HG03432 (cell line): ENCODE measurements around the gene KCNF1.

Experiments
- ATAC-seq: cut with Tn5 transposase; IDR thresholded peaks from one replicate; pipeline ENCODE4 v1.9.1; 2021; ENCODE audit warnings: mild to moderate bottlenecking, moderate library complexity; ENCODE audit not compliant: unreplicated experiment

Gene KCNF1, protein sequence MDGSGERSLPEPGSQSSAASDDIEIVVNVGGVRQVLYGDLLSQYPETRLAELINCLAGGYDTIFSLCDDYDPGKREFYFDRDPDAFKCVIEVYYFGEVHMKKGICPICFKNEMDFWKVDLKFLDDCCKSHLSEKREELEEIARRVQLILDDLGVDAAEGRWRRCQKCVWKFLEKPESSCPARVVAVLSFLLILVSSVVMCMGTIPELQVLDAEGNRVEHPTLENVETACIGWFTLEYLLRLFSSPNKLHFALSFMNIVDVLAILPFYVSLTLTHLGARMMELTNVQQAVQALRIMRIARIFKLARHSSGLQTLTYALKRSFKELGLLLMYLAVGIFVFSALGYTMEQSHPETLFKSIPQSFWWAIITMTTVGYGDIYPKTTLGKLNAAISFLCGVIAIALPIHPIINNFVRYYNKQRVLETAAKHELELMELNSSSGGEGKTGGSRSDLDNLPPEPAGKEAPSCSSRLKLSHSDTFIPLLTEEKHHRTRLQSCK

DNA sequence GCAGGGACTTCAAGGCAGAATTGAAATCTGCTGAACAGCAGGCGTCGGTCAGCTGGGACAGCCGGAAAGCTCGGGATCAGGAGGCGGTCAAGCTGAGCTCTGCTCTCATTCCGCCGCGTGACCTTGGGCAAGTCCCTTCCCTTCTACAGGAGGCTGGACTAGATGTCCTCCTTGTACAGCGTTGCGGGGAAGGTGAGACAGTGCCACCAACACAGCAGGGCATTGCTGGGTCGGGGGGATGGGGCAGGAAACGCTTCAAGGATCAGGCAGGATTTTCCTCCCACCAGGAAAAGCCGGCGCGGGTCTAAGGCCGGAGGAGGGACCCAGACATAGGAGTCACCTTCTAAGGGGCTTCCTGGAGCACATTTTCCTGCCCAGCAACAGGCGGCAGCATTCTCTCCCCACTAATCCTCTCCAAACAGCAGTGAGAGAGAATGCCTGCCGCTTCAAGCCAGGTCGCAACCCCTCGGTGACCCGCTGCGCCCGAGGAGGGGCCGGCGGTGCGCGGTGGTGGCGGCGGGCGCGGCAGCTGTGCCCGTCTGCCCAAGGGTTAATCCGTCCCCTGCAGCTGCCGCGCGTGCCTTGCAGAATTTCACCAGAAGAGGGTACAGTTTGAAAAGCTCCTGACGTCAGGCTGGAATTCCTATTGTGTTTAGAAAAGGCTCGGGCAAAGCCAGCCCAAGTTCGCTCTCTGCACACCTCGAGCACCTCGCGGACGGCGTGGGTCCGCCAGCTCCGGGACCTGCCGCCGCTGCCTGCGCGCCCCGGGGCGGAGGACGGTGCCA, at the start of gene KCNF1:
TSS of gene KCNF1 (plus strand) at position 644 of the 785 bp plus-strand sequence. CDS start 493 bp downstream, outside the sequence.
- no peak for ATAC-seq

DNA sequence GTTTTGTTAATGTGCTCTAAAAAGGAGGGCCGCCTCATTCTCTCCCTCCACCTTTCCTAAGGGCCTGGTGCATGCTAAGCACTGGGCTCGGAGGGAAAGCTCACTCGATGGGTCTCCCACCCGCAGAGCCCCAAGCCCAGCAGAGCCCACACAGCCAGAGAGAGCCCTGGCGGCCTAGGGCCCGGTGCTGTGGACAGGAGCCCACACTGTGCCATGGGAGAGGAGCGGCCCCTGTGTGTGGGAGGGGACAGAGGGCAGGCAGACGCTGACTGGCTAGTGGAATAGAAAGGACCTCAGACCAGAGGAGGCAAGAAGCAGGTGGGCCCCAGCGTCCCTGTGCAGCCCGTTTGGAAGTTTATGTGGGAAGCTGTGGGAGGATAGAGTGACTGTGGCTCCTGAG, 49.4 kb upstream of the KCNF1 start:
- ATAC-seq = no peak

DNA sequence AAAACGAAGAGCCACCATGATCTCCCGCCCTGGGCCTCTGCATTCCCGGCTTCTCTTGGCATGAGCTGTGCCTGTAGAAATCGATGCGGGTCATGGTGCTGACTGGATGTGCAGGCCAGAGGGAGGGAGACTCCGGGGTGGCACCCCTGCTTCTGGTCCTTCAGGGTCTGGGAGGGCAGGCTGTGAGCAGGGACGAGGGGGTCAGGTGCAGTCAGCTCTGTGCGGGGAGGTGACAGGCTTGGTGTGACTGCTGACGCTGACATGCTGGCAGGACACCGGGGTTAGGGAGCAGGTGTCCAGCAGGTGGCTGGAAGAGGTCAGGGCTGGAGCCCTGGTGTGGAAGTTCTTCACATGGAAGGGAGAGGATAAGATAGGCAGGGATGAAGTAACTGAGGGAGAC, 48.7 kb upstream of the KCNF1 start:
- no peak for ATAC-seq

DNA sequence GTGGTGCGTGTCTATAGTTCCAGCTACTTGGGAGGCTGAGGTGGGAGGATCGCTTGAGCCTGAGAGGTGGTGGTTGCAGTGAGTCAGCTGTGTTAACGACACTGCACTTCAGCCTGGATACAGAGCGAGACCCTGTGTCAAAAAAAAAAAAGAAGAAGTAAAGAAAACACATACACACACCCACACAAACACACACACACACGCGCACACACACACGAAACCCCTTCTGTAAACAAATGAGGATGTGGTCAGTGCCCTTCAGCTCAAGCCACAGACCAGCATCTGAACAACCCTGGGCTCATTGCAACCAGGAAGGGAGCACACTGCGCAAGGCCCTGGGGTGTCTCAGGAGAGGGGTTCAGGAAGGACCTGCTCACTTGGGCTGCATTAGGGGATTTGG, 47.9 kb upstream of the KCNF1 start:
- peak; percentile 68 for ATAC-seq

DNA sequence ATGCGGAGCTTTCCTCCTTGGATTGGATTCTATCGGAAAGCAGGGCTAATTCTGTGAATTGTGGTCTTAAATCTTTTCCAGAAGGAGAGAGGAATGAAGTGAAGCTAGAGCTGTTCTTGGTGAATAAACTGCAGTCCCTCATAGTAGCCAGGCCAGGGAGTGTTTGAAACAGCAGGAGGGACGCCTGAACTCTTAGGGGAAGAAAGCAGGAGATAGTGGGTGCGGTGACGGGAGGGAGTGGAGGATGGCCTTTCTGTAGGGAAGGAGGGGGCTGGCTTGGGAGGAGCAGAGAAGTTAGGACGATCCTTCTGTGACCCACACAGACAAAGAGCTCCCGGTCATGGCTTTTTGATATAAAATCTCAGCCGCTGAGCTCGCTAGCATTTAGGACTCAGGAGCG, 47.5 kb upstream of the KCNF1 start:
- no peak for ATAC-seq

DNA sequence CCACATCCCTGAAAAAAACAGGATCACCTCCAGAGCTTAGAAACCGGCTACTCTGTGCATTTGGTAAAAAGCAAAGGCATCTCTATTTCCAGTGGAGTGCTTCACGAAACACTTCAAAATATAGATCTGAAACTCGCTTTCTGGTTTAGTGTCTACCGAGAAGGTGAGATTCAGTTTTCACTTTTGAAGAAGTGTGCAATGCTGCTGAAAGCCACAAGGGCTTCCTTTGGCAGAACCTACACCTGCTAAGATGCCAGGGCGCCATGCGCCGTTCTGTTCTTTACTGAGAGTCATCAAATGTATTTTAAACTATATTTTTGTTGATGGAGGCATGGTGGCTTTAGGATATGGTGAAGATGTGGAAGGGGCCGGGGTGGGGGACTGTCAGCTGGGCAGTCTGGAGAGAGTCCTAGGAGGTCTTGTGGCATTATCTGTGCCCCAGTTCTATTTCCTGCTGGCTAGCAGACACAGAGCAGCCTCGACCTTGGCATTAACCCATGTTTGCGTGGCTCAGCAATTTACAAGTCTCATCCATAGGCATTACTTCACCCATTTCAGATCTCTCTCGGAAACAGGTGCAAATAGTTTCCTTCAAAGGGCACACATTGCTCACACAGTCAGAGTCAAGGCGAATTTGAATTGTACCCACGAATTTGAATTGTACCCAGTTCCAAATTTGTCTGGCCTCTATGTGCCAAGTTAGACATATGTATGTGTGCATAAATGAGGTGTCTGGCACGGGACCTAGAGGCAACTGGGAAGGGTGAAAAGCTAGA, 46.7 kb upstream of the KCNF1 start:
- peak; percentile 87 for ATAC-seq

DNA sequence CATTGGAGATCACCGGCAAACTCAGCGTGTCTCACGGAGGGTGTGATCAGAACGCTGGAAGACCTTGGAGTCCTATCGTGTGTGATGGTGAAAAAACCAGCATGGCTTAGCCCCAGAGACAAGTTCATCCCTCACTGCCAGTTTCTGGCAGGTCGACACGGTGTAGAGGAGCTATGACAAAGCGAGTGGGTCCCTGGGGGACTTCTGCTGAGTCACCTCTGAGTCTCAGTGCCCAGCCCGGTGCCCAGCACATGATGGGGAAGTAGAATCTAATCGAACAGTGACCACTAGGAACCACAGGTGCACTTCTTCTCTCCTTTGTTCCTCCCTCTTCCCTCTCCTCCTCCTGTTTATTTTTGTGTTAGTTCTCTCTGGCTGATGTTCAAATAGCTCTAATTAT, 45.9 kb upstream of the KCNF1 start:
- ATAC-seq = no peak

DNA sequence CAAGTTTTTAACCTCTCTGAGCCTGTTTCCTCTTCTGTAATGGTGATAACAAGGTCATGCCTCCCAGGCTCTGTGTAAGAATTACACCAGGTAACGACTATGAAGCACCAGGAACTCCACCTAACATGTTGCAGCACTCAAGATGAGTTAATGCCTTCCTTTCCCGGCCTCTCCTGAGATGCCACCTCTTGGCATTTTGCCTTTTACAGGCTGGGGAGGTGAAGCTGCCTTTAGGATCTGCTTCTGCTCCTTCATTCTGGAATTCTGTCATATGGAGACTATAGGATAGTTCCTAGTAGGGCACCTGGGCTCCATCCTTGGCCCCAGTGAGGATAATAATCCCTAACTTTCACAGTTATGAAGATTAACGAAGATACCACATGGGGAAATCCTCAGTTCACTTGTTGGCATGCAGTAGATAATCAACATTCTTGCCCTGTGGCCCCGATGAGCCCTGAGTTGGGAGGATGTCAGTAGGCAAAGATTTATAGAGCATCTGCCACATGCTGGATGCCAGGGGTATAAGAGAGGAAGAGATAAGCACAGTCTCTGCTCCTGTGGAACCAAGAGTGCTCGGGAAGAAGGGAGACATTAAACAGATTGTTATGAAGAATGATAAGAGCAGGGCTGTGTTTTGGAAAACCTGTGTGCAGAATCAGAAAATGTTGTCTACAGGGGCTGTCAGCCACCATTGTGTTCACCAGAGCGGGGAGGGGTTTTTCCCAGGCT, 43.9 kb upstream of the KCNF1 start:
- no peak for ATAC-seq

DNA sequence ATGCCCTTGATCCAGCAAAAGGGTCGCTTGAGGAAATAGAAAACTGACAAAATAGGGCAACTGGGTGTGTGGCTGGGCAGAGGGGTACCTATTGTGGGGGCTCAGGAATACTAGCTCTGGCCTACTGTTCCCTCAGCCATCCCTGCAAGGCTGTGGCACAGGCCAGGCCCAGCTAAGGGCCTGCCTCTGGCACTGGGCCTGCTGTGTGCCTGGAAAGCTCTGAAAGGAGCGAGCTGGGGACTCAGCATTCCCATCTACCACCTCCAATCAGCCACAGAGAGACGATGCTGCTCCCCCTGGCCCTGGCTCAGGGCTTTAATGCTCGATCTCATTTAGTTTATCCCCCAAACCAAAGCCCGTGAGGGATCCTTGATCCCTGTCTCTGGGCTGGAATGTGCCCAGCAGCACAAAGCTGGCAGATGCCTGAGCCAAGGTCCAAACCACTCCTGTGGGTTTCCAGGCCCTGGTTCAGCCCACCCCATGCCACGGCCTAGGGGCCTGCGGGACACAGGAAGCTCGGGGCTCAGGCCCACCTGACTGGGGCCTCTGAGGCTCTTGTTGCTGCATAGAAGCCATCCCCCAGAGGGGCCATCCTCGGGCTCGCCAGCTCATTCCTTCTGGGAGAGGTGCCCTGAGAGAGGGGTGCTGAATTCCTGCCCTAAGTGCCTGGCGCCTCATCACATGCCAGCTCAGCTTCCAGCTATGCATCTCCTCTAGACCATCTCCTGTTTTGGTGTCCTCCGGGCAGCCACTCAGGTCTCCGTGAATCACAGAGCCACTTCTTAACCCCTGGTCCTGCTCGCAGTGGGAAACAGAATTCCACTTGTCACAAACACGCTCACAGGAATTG, 43.0 kb upstream of the KCNF1 start:
- ATAC-seq = no peak

DNA sequence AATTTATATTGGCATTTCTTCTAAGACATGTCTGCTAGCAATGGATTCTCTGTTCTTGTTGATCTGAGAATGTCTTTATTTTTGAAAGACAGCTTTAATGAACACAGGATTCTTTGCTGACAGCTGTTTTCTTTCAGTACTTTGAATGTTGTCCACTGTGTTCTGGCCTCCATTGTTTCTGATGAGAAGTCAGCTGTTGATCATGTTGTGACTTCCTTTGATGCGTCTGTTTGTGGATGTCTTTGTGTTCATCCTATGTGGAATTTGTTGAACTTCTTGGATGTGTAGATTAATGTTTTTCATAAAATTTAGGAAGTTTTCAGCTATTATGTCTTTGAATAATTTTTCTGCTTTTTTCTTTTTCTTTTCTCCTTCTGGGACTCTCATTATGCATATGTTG, 39.8 kb upstream of the KCNF1 start:
- ATAC-seq = no peak

DNA sequence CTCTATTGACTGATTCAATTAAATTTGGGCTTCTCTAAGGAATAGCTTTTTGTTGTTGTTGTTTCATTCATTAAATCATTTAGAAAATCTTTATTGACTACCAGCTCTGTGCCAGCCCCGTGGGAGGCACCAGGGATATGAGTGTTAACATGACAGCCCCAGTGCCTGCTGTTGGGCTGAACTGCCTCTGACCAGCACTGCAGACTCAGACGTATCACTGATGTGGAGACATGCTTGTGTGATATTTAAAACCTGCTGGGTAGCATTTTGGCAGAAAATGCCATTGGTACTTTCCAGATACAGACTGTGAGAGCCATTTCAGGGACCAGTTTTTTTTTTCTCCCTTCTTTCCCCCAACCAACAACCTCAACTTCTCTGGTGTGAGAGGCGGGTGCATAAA, 38.6 kb upstream of the KCNF1 start:
- peak; percentile 41 for ATAC-seq

DNA sequence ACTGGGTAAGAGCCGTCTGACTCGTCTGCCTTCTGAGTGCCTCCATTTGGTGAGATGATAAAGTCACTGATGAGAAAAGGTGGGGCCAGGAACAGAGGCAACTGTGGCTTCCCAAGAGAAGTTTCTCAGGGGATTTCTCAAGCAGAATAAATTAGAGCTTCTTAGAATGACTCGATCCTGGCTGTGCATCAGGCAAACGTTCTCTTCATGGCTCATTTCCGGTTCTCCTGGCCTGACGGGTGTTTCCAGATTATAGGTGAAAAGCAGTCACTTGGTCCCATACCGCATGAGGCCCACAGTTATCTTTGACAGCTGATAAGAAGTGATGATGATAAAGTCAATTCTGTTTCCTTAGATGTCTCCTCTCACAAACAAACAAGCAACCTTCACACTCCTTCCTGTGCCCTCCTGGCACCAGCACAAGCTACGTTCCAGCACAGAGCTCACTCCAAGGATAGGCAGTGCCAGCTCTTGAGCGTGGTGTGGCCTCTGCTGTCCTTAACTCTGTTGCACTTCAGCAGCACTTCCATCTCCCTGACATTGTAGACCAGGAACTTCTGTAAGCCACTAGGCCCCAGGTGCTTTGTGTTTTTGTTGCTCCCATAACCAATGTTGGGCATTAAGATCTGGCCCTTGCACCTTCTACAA, 37.8 kb upstream of the KCNF1 start:
- peak; percentile 63 for ATAC-seq

DNA sequence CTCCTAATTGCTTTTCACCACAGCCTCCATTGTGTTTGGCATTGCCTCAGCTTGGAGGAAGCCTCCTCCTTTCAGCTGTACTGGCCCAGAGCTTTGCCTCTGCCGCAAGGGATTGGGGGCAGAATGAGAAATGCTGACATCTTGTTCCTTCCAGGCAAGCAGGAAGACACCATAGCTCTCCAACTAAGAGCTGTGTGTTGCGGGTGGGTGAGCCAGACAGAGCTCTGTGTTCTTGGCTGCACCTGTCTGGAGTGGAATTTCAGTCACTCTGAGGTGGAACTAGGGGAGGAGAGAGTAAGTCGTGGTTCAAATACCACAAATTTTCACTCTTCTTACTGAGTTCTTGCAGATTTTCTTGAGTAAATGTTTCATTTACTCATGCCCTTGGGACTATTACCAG, 36.6 kb upstream of the KCNF1 start:
- ATAC-seq = no peak

DNA sequence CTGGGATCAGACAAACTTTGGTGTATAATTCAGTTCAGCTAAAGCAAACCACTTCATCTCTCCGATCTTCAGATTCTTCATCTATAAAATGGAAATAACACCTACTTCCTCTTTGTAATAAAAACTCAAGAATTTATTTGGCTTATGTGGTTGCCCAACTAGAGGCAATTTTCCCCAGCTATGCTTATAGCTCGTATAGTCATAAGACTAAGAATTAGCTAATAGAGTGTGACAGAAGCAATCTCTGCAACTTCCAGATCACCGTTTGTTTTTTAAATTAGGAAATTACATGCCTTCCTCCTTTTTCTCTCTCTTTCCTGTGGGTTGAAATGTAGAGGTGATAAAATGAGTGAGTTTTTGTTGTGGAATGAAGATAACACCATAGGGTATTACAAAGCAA, 35.3 kb upstream of the KCNF1 start:
- no peak for ATAC-seq

DNA sequence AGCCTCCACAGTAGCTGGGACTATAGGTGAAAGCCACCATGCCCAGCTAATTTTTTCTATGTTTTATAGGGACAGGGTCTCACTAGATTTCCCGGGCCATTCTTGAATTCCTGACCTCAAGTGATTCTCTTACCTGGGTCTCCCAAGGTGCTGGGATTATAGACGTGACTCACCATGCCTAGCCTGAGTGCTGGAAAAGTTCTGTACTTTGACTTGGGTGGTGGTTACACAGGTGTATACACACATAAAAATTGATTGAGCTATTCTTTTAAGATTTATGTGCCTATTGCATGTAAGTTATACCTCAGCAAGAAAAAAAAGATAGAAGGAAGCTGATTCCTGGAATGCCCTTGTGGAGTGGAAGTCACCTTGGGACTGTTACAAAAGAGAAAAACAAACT, 34.8 kb upstream of the KCNF1 start:
- no peak for ATAC-seq

DNA sequence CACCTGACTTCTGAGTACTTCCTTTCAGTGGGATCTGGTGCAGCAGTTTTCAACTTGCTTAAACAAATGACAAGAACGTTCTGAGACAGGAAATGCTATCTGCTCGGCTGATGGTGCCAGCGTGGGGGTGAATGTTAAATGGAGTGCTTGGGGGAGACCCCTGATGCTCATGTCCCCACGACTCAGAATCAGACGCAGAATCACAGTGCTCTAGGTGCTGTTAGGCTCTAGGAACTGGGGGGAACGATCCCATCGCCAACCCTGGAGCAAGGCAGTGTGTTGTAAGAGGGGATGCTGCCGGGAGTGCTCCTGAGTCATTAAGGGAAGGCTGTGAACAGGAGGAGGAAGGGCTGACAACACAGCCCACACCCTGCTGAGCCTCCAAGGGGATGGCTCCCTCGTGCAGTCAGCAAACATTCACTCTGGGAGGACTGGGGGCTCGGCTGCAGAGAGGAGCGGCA, 34.1 kb upstream of the KCNF1 start:
- ATAC-seq = no peak

DNA sequence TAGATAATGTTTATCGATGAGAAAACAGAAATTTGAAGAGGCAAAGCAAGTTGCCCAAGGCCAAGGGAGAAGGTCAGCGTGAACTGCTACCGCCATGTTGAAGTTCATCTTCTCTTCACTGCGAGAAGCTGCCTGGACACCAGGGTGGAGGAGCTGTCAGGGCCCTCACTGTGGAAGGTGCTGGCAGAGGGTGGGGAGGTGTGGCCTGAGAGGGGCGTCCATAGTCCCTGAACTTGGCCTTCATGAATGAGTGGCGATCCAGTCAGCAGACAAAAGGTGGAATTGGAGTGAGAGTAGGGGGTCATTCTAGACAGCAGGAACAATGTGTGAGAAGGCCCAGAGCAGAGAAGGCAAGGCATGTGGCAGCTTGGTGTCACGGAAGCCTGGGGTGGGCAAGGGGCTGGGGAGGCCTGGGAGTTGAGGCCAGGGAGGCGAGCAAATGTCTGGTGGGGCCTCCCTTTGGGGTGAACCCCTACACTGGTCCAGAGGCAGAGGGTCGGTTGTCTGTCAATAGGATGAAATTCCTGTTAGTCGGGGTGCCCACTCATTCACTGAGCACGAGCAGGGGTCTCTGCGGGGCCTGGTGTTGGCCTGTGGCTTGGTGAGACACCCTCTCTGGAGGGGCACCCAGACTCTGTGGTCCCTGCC, 33.3 kb upstream of the KCNF1 start:
- no peak for ATAC-seq

DNA sequence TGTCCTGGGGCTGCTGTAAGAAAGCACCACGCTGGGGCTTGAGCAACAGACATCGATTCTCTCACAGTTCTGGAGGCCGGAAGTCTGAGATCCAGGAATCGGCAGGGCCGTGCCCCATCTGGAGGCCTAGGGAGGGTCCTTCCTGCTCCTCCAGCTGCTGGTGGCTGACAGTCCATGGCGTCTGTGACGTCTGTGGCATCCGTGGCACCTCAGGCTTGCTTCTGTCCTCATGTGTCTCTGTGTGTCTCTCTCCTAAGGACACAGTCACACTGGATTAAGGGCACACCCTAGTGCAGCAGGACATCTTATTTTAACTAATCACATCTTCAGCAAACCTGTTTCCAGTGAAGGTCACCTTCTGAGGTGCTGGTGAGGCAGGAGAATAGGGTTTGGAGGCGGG, 32.6 kb upstream of the KCNF1 start:
- no peak for ATAC-seq
